Stimulated activated naive CD8-positive, alpha-beta T cell treated with anti-CD3 and anti-CD28 coated beads, Interleukin-15, amount 100 ng/mL, for 72 hours (primary cell): ENCODE data around the gene ZYG11A.
"Not testable (repeated sequence)": the region's sequence is repeated elsewhere in the genome, so short reads cannot be mapped to it uniquely, and the experiment has no call there.

Experiments used
- ATAC-seq: fragments of 150-1000 bp; cut with Tn5 transposase; 2 replicates; pipeline ENCODE4 v1.10.0; 2021; ENCODE audit warnings: mild to moderate bottlenecking, moderate library complexity
- DNase-seq, 2 donors: peaks; one replicate each; pipeline ENCODE4 v3.0.0; 2021 to 2022
- H3K27ac Mint-ChIP-seq, 2 donors: one replicate each; pipeline ENCODE4 v1.8.0; 2022; ENCODE audit warnings: mild to moderate bottlenecking in 2 of 2, mixed read lengths in 2 of 2, moderate library complexity in 2 of 2
- H3K27me3 Mint-ChIP-seq: one replicate; pipeline ENCODE4 v1.8.0; 2022; ENCODE audit warnings: mixed read lengths
- H3K4me1 Mint-ChIP-seq: one replicate; pipeline ENCODE4 v1.8.0; 2022; ENCODE audit warnings: mild to moderate bottlenecking, mixed read lengths
- H3K4me3 Mint-ChIP-seq, 2 donors: one replicate each; pipeline ENCODE4 v1.8.0; 2022; ENCODE audit warnings: mild to moderate bottlenecking in 2 of 2, mixed read lengths in 2 of 2, moderate library complexity in 1 of 2
- H3K9me3 Mint-ChIP-seq, 2 donors: one replicate each; pipeline ENCODE4 v1.8.0; 2022; ENCODE audit warnings: mixed read lengths in 2 of 2

Gene ZYG11A

GRCh38 chr1:52856026-52856425 lies 13.5 kb downstream of the ZYG11A start:
- Mint-ChIP-seq H3K9me3 (no peaks in the 10 kb centered on the region), H3K27ac (no peak overlapping the region)

GRCh38 chr1:52857443-52857842 lies 14.9 kb downstream of the ZYG11A start:
- Mint-ChIP-seq H3K4me1 (no peaks in the 10 kb centered on the region), H3K27ac (no peak overlapping the region), H3K27me3 (no peaks in the 10 kb centered on the region), H3K4me3 (no peak overlapping the region), H3K9me3 (no peaks in the 10 kb centered on the region)
- no peak for DNase-seq
- no peak for ATAC-seq

More at GRCh38 chr1:52856026-52856425, 13.5 kb downstream of the ZYG11A start:
- Mint-ChIP-seq H3K27me3 (no peaks in the 10 kb centered on the region), H3K4me1 (no peaks in the 10 kb centered on the region), H3K4me3 (no peak overlapping the region)
- ATAC-seq (no peak), DNase-seq (no peak)

- H3K27ac Mint-ChIP-seq = no peak overlapping the region
Measured at GRCh38 chr1:52862666-52863458, 20.3 kb downstream of the ZYG11A start.

GRCh38 chr1:52867087-52867863 lies 24.7 kb downstream of the ZYG11A start:
- peak; percentile 84 for ATAC-seq

More at GRCh38 chr1:52862666-52863458, 20.3 kb downstream of the ZYG11A start:
- no peak overlapping the region for H3K4me3 Mint-ChIP-seq
- no peak for DNase-seq
- no peaks in the 10 kb centered on the region for H3K9me3 Mint-ChIP-seq
- peaks cover 8% of the 10 kb centered on the region for H3K27me3 Mint-ChIP-seq
- H3K4me1 Mint-ChIP-seq = no peaks in the 10 kb centered on the region
- ATAC-seq = no peak

GRCh38 chr1:52869727-52870126 lies 27.2 kb downstream of the ZYG11A start:
- not testable (repeated sequence) for H3K27me3 Mint-ChIP-seq, H3K27ac Mint-ChIP-seq, H3K9me3 Mint-ChIP-seq, H3K4me1 Mint-ChIP-seq, H3K4me3 Mint-ChIP-seq, DNase-seq
- peak; percentile 65 for ATAC-seq

More at GRCh38 chr1:52867087-52867863, 24.7 kb downstream of the ZYG11A start:
- Mint-ChIP-seq H3K4me3 (no peak overlapping the region), H3K27me3 (peaks cover 8% of the 10 kb centered on the region), H3K9me3 (no peaks in the 10 kb centered on the region), H3K4me1 (no peaks in the 10 kb centered on the region), H3K27ac (no peak overlapping the region)
- DNase-seq = no peak

GRCh38 chr1:52876843-52877242 lies 34.3 kb downstream of the ZYG11A start:
- ATAC-seq = no peak
- H3K4me1 Mint-ChIP-seq = no peaks in the 10 kb centered on the region
- no peaks in the 10 kb centered on the region for H3K9me3 Mint-ChIP-seq
- no peak overlapping the region for H3K27ac Mint-ChIP-seq
- H3K4me3 Mint-ChIP-seq = no peak overlapping the region
- H3K27me3 Mint-ChIP-seq = no peaks in the 10 kb centered on the region
- no peak for DNase-seq

GRCh38 chr1:52877554-52877953 lies 35.0 kb downstream of the ZYG11A start:
- Mint-ChIP-seq H3K9me3 (peaks cover 0 to 6% of the 10 kb centered on the region in 2 donors), H3K4me1 (no peaks in the 10 kb centered on the region), H3K27me3 (no peaks in the 10 kb centered on the region), H3K27ac (no peak overlapping the region), H3K4me3 (no peak overlapping the region)
- DNase-seq = no peak
- ATAC-seq = no peak

- Mint-ChIP-seq H3K27me3 (no peaks in the 10 kb centered on the region), H3K27ac (no peak overlapping the region), H3K9me3 (peaks cover 0 to 7% of the 10 kb centered on the region in 2 donors), H3K4me3 (no peak overlapping the region), H3K4me1 (no peaks in the 10 kb centered on the region)
- DNase-seq (no peak), ATAC-seq (no peak)
Measured at GRCh38 chr1:52880206-52880605, 37.6 kb downstream of the ZYG11A start.

GRCh38 chr1:52887483-52887882 lies 44.9 kb downstream of the ZYG11A start:
- Mint-ChIP-seq H3K27ac (no peak overlapping the region), H3K27me3 (no peaks in the 10 kb centered on the region), H3K4me1 (no peaks in the 10 kb centered on the region), H3K4me3 (no peak overlapping the region), H3K9me3 (peaks cover 0 to 2% of the 10 kb centered on the region in 2 donors)
- no peak for ATAC-seq
- DNase-seq = no peak

GRCh38 chr1:52892424-52893215 lies 50.1 kb downstream of the ZYG11A start:
- DNase-seq = no peak
- Mint-ChIP-seq H3K4me3 (no peak overlapping the region), H3K4me1 (no peaks in the 10 kb centered on the region), H3K9me3 (no peaks in the 10 kb centered on the region), H3K27me3 (no peaks in the 10 kb centered on the region), H3K27ac (no peak overlapping the region)
- ATAC-seq = no peak

- DNase-seq (no peak), ATAC-seq (no peak)
- Mint-ChIP-seq H3K27me3 (no peaks in the 10 kb centered on the region), H3K27ac (no peak overlapping the region), H3K4me1 (no peaks in the 10 kb centered on the region), H3K9me3 (no peaks in the 10 kb centered on the region), H3K4me3 (no peak overlapping the region)
Measured at GRCh38 chr1:52899445-52899894, 56.9 kb downstream of the ZYG11A start.

GRCh38 chr1:52900402-52900801 lies 57.8 kb downstream of the ZYG11A start:
- no peak overlapping the region for H3K4me3 Mint-ChIP-seq
- no peaks in the 10 kb centered on the region for H3K9me3 Mint-ChIP-seq
- no peak for ATAC-seq

GRCh38 chr1:52901384-52901783 lies 58.8 kb downstream of the ZYG11A start:
- no peaks in the 10 kb centered on the region for H3K9me3 Mint-ChIP-seq
- no peak overlapping the region for H3K4me3 Mint-ChIP-seq
- H3K27me3 Mint-ChIP-seq = no peaks in the 10 kb centered on the region
- H3K27ac Mint-ChIP-seq = no peak overlapping the region
- no peak for DNase-seq
- ATAC-seq = no peak
- peaks cover 7% of the 10 kb centered on the region for H3K4me1 Mint-ChIP-seq

More at GRCh38 chr1:52900402-52900801, 57.8 kb downstream of the ZYG11A start:
- Mint-ChIP-seq H3K27ac (no peak overlapping the region), H3K27me3 (no peaks in the 10 kb centered on the region), H3K4me1 (peaks cover 7% of the 10 kb centered on the region)
- no peak for DNase-seq

- peaks cover 7% of the 10 kb centered on the region for H3K4me1 Mint-ChIP-seq
- H3K9me3 Mint-ChIP-seq = no peaks in the 10 kb centered on the region
- H3K27ac Mint-ChIP-seq = no peak overlapping the region
- no peak overlapping the region for H3K4me3 Mint-ChIP-seq
- ATAC-seq (peak; percentile 31), DNase-seq (no peak)
- H3K27me3 Mint-ChIP-seq = no peaks in the 10 kb centered on the region
Measured at GRCh38 chr1:52904208-52904926, 61.8 kb downstream of the ZYG11A start.
